Spleen (tissue), 11 donors: Measurements from ENCODE around the gene C5orf24. TPM values are rescaled to one million over a fixed set of nuclear protein-coding genes. Genes with fewer than 3 reads are reported as not detected.
"Not testable (repeated sequence)": the region's sequence is repeated elsewhere in the genome, so short reads cannot be mapped to it uniquely, and the experiment has no call there.

ENCODE experiments used
- DNase-seq: peaks from one replicate; pipeline ENCODE4 v3.0.0-alpha.2; 2020
- H3K27ac ChIP-seq, 8 donors: fragments of 200-600 bp; sonication (generic) in 7 of 8; 1 replicate in 4 of 8; 2 replicates in 4 of 8; pipeline versions ENCODE4 v1.5.0 to v1.8.0; 2016 to 2021; ENCODE audit warnings: inconsistent platforms in 4 of 8, mild to moderate bottlenecking in 4 of 8, moderate library complexity in 1 of 8
- H3K27me3 ChIP-seq, 7 donors: fragments of 200-600 bp; sonication (generic) in 6 of 7; replicated peaks in 1 of 7; 1 replicate in 4 of 7; 2 replicates in 3 of 7; pipeline versions ENCODE4 v1.5.0 to v1.8.0; 2016 to 2021; ENCODE audit warnings: inconsistent platforms in 3 of 7, mild to moderate bottlenecking in 1 of 7
- H3K36me3 ChIP-seq, 6 donors: fragments of 200-600 bp; sonication (generic) in 5 of 6; 1 replicate in 4 of 6; 2 replicates in 2 of 6; pipeline versions ENCODE4 v1.5.0 to v1.8.0; 2016 to 2021; ENCODE audit warnings: inconsistent platforms in 2 of 6
- H3K4me1 ChIP-seq, 6 donors: fragments of 200-600 bp; sonication (generic) in 5 of 6; 1 replicate in 3 of 6; 2 replicates in 3 of 6; pipeline versions ENCODE4 v1.5.0 to v1.8.0; 2016 to 2021; ENCODE audit warnings: inconsistent platforms in 3 of 6
- H3K4me3 ChIP-seq, 8 donors: fragments of 200-600 bp; sonication (generic) in 7 of 8; 1 replicate in 4 of 8; 2 replicates in 4 of 8; pipeline versions ENCODE4 v1.5.0 to v1.8.0; 2016 to 2021; ENCODE audit warnings: inconsistent platforms in 4 of 8, mild to moderate bottlenecking in 4 of 8, moderate library complexity in 2 of 8
- H3K9me3 ChIP-seq, 8 donors: fragments of 200-600 bp; sonication (generic) in 7 of 8; 1 replicate in 4 of 8; 2 replicates in 4 of 8; pipeline versions ENCODE4 v1.5.0 to v1.8.0; 2016 to 2021; ENCODE audit warnings: inconsistent platforms in 4 of 8
- POLR2A ChIP-seq, 3 donors: fragments of 450-650 bp; IDR thresholded peaks; one replicate each; pipeline ENCODE4 v1.5.1; 2017; ENCODE audit warnings: antibody characterized with exemption in 3 of 3, mild to moderate bottlenecking in 1 of 3
- POLR2AphosphoS5 ChIP-seq, 3 donors: sonication (generic); formaldehyde crosslinking; IDR thresholded peaks; one replicate each; pipeline ENCODE4 v1.5.1; 2017; ENCODE audit warnings: antibody characterized with exemption in 3 of 3
- WGBS, 5 donors: extraction: QIAGEN DNeasy Blood & Tissue Kit in 3 of 5; methylation state at CpG; one replicate each; pipeline versions ENCODE4 v1.1.5 to v1.1.7; 2013 to 2018; 5-methylcytosine and 5-hydroxymethylcytosine counted together
- intact Hi-C: fragments of 100-400 bp; cut with DNase I; formaldehyde crosslinking; loops from one replicate; pipeline ENCODE4 v1.15.0; 2023; ENCODE audit warnings: low total_unique reads
- polyA plus RNA-seq, 3 donors: library from polyadenylated mRNA; stranded (reverse); fragments of 200-250 nt; gene quantifications; one replicate each; pipeline ENCODE4 v1.2.1, GENCODE V29; 2013
- total RNA-seq, 7 donors: library from RNA; depleted of rRNA in 3 of 7; stranded (reverse); fragments of >200 nt in 3 of 7; fragmentation: NEBNext Ultra II Directional in 4 of 7; extraction: Animal tissue kit (Norgen Biotek cat#: 25700) in 4 of 7; gene quantifications; one replicate each; pipeline versions ENCODE4 v1.1.0 to v1.2.1, GENCODE V29; 2016 to 2021
- TF ChIP-seq, protein P1 (sequence below), 11 experiments: fragments of 200-600 bp in 7 of 11; fragments of 450-650 bp in 4 of 11; sonication (generic) in 4 of 11; IDR thresholded peaks in 8 of 11; conservative IDR thresholded peaks in 3 of 11; 1 replicate in 7 of 11; 2 replicates in 4 of 11; pipeline versions ENCODE4 v1.4.0 to v1.8.0; 2016 to 2021; ENCODE audit warnings: antibody characterized with exemption in 11 of 11, inconsistent platforms in 4 of 11, mild to moderate bottlenecking in 1 of 11
- donor health status: healthy with polysubstance abuse.
- donor health status: DM: no; HTN: no; CAD: no; lungs with moderate emphysema.
- donor health status: DM: no; HTN: no; CAD: no.
- donor health status: Bipolar disorder and iron deficiency.
- donor health status: healthy.
- donor health status: DM: no; HTN: no; CAD: no.
- donor health status: DM: yes; HTN: yes; CAD: no.

Gene C5orf24
- total and polyA plus RNA-seq, 10 donors: 12.3 to 48.1 (median 33.0) TPM

DNA sequence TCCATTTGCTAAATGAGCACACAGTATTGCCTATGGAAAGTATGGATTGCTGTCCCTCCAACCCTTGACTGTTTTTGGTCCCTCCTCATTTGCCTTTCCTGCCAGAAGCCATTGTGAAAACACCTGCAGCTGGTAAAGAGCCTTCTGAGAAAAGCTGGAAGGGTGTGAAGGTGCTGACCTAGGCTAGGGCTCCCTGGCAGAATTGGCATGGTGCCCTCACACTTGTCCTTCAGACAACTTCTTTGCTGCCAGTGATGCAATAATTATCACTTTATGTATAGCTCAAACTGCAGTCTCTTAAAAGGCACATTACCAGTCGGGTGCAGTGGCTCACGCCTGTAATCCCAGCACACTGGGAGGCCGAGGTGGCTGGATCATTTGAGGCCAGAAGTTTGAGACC is 32.6 kb downstream of the C5orf24 start:
- Histone ChIP-seq H3K4me3 (no peak overlapping the region), H3K9me3 (no peaks in the 10 kb centered on the region), H3K36me3 (peaks cover 0 to 9% (median 0%) of the 10 kb centered on the region in 6 donors), H3K27ac (no peak overlapping the region), H3K4me1 (peaks cover 15 to 68% (median 41%) of the 10 kb centered on the region in 6 donors), H3K27me3 (no peaks in the 10 kb centered on the region)
- WGBS, 5 donors: 83 to 92% (median 91%) methylated on average over 3 of the region's 3 CpGs
- intact Hi-C loops: no loop called here
- no peak for TF ChIP-seq POLR2A (IDR thresholded peaks at IDR 0.05)
- TF ChIP-seq POLR2AphosphoS5 (IDR thresholded peaks at IDR 0.05): no peak
- TF ChIP-seq, protein P1, sequence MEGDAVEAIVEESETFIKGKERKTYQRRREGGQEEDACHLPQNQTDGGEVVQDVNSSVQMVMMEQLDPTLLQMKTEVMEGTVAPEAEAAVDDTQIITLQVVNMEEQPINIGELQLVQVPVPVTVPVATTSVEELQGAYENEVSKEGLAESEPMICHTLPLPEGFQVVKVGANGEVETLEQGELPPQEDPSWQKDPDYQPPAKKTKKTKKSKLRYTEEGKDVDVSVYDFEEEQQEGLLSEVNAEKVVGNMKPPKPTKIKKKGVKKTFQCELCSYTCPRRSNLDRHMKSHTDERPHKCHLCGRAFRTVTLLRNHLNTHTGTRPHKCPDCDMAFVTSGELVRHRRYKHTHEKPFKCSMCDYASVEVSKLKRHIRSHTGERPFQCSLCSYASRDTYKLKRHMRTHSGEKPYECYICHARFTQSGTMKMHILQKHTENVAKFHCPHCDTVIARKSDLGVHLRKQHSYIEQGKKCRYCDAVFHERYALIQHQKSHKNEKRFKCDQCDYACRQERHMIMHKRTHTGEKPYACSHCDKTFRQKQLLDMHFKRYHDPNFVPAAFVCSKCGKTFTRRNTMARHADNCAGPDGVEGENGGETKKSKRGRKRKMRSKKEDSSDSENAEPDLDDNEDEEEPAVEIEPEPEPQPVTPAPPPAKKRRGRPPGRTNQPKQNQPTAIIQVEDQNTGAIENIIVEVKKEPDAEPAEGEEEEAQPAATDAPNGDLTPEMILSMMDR (IDR thresholded peaks at IDR 0.05 in 8 of 11, conservative IDR thresholded peaks at IDR 0.05 in 3 of 11): no peak
- DNase-seq: no peak

DNA sequence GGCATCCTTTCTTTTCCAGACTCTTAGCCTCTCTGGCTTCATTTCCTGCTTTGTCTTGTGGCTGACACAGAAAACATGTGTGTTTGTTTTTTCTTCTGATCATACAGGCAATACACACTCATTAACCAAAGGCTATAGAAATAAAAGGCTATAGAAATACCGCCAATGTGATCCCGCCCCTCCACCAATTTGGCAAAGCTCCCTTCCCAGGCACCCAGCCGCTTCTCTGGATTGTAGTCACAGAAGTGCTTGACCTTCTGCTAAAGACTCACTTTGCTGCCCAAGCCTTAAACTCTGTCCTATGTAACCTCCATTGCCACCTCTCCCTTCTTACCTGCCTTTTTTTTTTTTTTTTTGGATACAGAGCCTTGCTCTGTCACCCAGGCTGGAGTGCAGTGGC is 33.7 kb downstream of the C5orf24 start:
- WGBS, 5 donors: 80 to 93% (median 89%) methylated on average over 3 of the region's 3 CpGs
- no peak overlapping the region for H3K4me3 ChIP-seq
- H3K27ac ChIP-seq: no peak overlapping the region
- peaks cover 13 to 61% (median 35%) of the 10 kb centered on the region in 6 donors for H3K4me1 ChIP-seq
- H3K9me3 ChIP-seq: no peaks in the 10 kb centered on the region
- intact Hi-C loops: no loop called here
- peaks cover 0 to 9% (median 0%) of the 10 kb centered on the region in 6 donors for H3K36me3 ChIP-seq
- no peaks in the 10 kb centered on the region for H3K27me3 ChIP-seq
- no peak for DNase-seq
- TF ChIP-seq, protein P1 (IDR thresholded peaks at IDR 0.05 in 8 of 11, conservative IDR thresholded peaks at IDR 0.05 in 3 of 11): no peak
- TF ChIP-seq POLR2A (IDR thresholded peaks at IDR 0.05) (no peak), POLR2AphosphoS5 (IDR thresholded peaks at IDR 0.05) (no peak)

DNA sequence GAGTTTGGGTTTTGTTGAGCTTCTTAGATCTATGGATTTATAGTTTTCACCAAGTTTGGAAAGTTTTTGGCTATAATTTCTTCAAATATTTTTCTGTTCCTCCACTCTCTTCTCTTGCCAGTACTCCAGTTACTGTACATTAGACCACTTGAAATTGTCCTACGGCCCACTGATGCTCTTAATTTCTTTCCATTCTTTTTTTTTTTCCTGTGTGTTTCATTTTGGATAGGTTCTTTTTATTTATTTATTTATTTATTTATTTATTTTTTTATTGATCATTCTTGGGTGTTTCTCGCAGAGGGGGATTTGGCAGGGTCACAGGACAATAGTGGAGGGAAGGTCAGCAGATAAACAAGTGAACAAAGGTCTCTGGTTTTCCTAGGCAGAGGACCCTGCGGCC is 35.2 kb downstream of the C5orf24 start:
- 59 to 90% (median 74%) methylated on average over 1 to 2 of the region's 3 CpGs for WGBS, 5 donors
- H3K4me3 ChIP-seq, DNase-seq, H3K27ac ChIP-seq, H3K9me3 ChIP-seq, H3K27me3 ChIP-seq, H3K36me3 ChIP-seq, intact Hi-C loops: not testable (repeated sequence)
- peaks cover 7 to 48% (median 23%) of the 10 kb centered on the region in 6 donors for H3K4me1 ChIP-seq

DNA sequence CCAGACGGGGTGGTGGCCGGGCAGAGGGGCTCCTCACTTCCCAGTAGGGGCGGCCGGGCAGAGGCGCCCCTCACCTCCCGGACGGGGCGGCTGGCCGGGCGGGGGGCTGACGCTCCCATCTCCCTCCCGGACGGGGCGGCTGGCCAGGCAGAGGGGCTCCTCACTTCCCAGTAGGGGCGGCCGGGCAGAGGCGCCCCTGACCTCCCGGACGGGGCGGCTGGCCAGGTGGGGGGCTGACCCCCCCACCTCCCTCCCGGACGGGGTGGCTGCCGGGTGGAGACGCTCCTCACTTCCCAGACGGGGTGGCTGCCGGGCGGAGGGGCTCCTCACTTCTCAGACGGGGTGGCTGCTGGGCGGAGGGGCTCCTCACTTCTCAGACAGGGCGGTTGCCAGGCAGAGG is 35.9 kb downstream of the C5orf24 start:
- H3K27me3 ChIP-seq, H3K9me3 ChIP-seq, DNase-seq, H3K27ac ChIP-seq, H3K4me3 ChIP-seq, intact Hi-C loops: not testable (repeated sequence)
- H3K36me3 ChIP-seq: peaks cover 0 to 13% (median 0%) of the 10 kb centered on the region in 6 donors
- peaks cover 5 to 41% (median 15%) of the 10 kb centered on the region in 6 donors for H3K4me1 ChIP-seq
- WGBS, 5 donors: 90 to 97% (median 96%) methylated on average over 6 to 28 of the region's 30 CpGs; no CpG with 5 or more reads in 1 of the 5 donors

DNA sequence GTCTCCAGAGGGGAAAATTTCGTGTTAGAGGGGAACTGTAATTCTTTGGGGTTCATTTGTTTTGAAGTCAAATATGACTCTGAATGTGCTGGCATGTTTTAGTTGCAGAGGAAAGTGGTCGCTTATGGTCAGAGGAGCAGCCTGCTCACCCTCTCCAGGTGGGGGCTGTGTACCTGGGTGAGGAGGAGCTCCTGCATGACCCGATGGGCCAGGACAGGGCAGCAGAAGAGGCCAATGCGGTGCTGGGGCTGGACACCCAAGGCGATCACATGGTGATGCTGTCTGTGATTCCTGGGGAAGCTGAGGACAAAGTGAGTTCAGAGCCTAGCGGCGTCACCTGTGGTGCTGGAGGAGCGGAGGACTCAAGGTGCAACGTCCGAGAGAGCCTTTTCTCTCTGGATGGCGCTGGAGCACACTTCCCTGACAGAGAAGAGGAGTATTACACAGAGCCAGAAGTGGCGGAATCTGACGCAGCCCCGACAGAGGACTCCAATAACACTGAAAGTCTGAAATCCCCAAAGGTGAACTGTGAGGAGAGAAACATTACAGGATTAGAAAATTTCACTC is 41.9 kb downstream of the C5orf24 start:
- 90 to 98% (median 93%) methylated on average over 14 of the region's 14 CpGs for WGBS, 5 donors
- intact Hi-C loops: no loop called here
- H3K4me1 ChIP-seq: no peaks in the 10 kb centered on the region
- no peak overlapping the region for H3K27ac ChIP-seq
- no peaks in the 10 kb centered on the region for H3K9me3 ChIP-seq
- TF ChIP-seq, protein P1 (IDR thresholded peaks at IDR 0.05 in 8 of 11, conservative IDR thresholded peaks at IDR 0.05 in 3 of 11): no peak
- TF ChIP-seq POLR2A (IDR thresholded peaks at IDR 0.05) (no peak), POLR2AphosphoS5 (IDR thresholded peaks at IDR 0.05) (no peak)
- H3K4me3 ChIP-seq: no peak overlapping the region
- H3K36me3 ChIP-seq: peaks cover 0 to 63% (median 23%) of the 10 kb centered on the region in 6 donors
- no peaks in the 10 kb centered on the region for H3K27me3 ChIP-seq
- no peak for DNase-seq
